Stimulated activated CD4-positive, alpha-beta T cell treated with anti-CD3 and anti-CD28 coated beads, Interleukin-4, amount 100 ng/mL, for 4 hours (primary cell): ENCODE results near the gene EHMT1.

ENCODE experiments used
- DNase-seq, 2 experiments: peaks; one replicate each; pipeline ENCODE4 v3.0.0-alpha.2; 2020

EHMT1 gene

GRCh38 chr9:137814841-137815240, 196.0 kb downstream of the EHMT1 start:
- DNase-seq: no peak

DNA sequence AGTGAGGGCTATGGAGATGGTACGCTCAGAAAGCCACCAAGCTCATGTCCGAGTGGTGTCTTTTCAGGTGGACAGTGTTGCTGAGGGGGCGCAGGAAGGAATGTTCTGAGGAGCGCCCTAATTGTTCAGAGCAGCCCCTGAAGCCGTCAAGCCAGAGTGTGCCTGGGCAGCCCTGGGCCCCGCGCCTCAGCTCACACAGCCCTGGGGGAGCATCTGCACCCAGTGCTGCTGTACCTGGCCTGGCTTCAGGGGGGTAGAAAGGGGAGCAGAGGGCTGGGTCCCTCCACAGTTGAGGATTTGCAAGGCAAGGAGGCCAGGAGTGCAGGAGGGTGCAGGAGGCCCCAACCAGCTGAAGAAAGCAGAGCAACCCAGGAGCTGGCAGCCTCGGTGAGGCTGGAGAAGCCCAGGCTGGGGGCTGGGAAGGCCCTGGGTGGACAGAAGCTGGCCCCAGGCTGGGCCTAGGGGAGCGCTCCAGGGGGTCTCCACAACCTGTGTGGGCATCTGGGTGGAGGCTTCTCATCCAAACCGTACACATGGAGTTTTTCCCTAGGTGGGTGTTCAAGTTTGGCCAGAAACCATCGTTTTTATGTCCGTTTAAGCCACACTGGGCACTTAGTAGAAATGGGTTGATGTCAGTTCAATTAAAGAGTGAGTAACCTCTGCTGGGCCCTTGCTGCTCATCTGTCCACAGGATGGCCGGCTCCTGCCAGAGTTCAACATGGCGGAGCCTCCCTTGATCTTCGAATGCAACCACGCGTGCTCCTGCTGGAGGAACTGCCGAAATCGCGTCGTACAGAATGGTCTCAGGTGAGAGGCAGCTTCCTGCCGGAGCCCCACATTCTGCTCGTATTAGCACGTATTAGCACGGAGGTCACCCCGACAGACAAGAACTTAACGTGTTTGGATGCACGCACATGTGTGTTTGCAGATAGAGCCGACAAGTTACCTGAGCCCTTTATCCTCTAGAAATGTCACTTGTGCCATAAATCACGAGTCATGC, 196.8 kb downstream of the EHMT1 start:
- DNase-seq: no peak

GRCh38 chr9:137816531-137817235, 197.9 kb downstream of the EHMT1 start:
- DNase-seq: no peak

GRCh38 chr9:137817236-137818200, 198.7 kb downstream of the EHMT1 start:
- DNase-seq: no peak

DNA sequence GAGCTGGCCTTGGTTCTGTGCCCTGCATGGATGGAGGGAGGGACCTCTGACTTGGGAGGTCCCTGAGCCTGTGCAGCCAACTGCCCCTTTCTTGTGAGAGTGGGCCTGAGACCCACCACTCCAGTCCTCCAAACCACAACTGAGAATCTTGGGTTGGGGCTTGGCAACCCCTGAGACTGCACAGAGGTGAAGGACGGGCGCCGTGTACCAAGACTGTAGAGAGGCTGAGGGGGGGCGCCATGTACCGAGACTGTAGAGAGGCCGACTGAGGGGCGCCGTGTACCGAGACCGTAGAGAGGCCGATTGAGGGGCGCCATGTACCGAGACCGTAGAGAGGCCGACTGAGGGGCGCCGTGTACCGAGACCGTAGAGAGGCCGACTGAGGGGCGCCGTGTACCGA, 199.5 kb downstream of the EHMT1 start:
- no peak for DNase-seq

GRCh38 chr9:137820161-137820855, 201.5 kb downstream of the EHMT1 start:
- no peak for DNase-seq

DNA sequence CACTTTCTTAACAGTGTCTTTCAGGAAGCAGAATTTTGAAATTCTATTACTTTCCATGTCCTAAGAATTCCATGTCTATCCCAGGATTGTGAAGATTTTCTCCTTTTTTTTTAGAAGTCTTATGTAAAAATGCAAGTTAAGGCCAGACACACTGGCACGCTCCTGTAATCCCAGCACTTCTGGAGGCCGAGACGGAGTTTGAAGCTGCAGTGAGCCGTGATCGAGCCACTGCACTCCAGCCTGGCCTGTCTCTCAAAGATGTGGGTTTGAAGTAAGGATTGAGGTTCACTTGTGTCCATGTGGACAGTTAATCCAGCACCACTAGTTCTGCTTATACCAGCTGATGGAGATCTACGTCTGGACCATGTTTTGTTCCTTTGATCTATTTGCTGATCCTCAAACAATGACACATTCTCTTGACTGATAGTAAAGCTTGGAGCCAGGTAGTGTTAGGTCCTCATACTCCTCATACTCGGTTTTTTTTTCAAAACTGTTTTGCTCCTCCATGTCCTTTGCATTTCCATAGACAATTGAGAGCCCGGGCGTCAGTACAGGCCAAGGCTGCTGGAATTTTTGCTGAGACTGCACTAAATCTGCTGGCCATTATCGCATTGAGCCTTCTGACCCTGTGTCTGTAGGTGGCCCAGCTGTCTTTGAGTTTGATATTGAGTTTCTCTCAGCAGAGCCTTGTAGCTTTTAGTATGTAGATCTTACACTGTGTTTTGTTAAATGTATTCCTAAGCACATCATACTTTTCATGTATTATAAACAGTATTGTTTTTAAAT, 205.4 kb downstream of the EHMT1 start:
- no peak for DNase-seq

DNA sequence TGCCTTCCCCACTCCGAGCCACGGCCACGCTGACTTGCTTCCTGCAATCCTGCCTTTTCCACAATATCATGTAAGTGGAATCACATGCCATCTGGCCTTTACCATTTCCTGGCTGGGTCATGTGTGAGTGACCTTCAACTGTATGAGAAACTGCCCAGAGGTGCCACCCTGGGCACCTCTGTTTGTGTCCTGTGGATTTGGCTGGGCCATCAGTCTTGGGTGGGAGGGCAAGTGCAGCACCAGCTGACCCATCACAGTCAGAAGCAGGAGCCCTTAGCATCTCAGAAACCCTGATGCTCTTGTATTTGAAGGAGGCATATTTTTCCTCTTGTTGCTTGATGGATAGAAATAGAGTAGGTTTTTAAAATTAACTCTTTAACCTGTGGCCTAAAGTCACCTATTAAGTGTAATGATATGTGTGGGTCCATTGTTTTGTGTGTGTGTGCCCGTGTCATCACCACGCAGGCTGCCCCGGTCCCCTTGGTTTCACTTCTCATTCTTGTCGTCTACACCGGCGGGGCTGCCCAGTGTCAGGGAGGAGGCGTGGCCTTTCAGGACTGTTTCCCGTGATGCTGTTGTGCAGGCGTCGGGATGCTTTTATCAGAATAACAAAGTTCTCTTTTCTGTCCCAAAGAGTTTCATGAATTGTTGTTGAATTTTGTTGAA, 206.7 kb downstream of the EHMT1 start:
- no peak for DNase-seq

- DNase-seq: no peak
These were observed 209.2 kb downstream of the EHMT1 start for GRCh38 chr9:137827908-137828526.

GRCh38 chr9:137828527-137829259, 209.9 kb downstream of the EHMT1 start:
- DNase-seq: no peak

- DNase-seq: no peak
These were observed 210.6 kb downstream of the EHMT1 start for GRCh38 chr9:137829260-137829996.

DNA sequence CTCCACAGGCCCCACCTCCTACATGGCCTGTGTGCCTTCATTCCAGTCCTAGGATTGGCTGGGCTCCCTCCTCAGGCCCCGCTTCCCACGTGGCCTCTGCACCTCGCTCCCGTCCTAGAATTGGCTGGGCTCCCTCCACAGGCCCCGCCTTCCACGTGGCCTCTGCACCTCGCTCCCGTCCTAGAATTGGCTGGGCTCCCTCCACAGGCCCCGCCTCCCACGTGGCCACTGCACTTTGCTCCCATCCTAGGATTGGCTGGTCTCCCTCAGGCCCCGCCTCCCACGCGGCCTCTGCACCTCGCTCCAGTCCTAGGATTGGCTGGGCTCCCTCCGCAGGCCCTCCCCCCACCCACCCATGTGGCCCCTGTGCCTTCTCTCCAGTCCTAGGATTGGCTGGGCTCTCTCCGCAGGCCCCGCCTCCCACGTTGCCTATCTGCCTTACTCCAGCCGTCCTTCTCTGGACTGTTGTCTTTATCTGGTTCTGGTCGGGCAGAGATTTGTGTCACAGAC, 213.4 kb downstream of the EHMT1 start:
- DNase-seq: no peak

DNA sequence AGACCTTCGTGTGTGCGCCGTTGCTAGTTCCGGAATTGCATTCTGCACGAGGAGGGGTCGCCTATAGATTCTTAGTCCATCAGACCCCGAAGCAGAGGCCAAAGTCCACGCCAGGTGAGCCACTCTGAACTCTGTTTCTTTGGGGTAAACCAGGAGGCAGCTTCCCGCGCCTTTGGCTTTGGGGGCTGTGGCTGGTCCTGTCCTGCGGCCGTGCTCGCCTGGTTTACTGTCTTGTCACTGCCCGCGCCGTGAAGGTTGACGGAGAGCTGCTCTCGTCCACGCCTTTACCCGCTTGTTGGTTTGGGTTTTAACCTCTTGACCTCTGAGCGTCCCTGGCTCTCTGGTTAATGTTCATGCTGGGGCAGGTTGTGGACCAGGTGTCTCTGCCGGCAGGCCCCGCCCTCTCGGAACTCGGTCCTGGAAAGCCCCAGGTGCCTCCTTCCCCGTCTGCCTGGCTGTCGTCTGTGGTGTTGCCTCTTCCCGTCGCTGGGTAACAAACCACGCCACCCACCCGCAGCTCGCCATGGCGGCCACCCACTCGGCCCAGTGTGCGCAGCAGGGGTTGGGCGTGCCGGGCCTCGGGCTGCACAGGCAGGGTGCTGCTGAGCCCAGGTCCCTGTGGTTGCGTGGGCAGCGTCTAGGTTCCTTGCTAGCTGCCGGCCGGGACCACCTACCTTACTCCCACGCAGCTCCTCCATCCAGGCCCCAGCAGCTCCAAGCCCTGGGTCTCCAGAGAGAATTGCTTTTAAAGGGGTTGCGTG, 214.2 kb downstream of the EHMT1 start:
- DNase-seq: no peak

GRCh38 chr9:137833721-137834613, 215.2 kb downstream of the EHMT1 start:
- DNase-seq: no peak

DNA sequence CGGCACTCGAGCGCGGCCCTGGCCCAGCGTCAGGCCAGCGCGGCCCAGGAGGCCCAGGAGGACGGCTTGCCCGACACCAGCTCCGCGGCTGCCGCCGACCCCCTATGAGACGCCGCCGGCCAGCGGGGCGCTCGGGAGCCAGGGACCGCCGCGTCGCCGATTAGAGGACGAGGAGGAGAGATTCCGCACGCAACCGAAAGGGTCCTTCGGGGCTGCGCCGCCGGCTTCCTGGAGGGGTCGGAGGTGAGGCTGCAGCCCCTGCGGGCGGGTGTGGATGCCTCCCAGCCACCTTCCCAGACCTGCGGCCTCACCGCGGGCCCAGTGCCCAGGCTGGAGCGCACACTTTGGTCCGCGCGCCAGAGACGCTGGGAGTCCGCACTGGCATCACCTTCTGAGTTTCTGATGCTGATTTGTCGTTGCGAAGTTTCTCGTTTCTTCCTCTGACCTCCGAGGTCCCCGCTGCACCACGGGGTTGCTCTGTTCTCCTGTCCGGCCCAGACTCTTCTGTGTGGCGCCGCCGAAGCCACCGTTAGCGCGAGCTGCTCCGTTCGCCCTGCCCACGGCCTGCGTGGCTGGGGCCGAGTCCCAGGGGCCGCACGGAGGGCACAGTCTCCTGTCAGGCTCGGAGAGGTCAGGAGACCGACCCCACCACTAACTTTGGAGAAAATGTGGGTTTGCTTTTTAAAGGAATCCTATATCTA, 216.2 kb downstream of the EHMT1 start:
- no peak for DNase-seq
